H1 (cell line): ENCODE data around the gene GOLIM4. TPM values are rescaled to one million over a fixed set of nuclear protein-coding genes. Genes with fewer than 3 reads are reported as not detected.

Experiments
- CTCF ChIA-PET: fragments of 300-600 bp; sonication (Branson Sonifier 250); formaldehyde crosslinking; loops from one replicate; lab custom pipeline; 2021; ENCODE audit not compliant: partially characterized antibody; lab: Charles Lee
- POLR2A ChIA-PET: fragments of 300-600 bp; sonication (Branson Sonifier 250); formaldehyde crosslinking; loops from one replicate; lab custom pipeline; 2021; ENCODE audit warnings: inconsistent platforms; ENCODE audit not compliant: partially characterized antibody; lab: Charles Lee
- DNase-seq, 2 experiments: peaks; one replicate each; pipeline versions ENCODE4 v3.0.0 to v3.0.0-alpha.2; 2010 to 2022; ENCODE audit warnings: low spot score in 2 of 2, low read depth in 1 of 2, mixed read lengths in 1 of 2
- FAIRE-seq: peaks from 2 replicates; lab custom pipeline; 2011; peaks lifted over from hg19 to GRCh38; lab: Jason Lieb, UNC
- H2AFZ ChIP-seq: 2 replicates; pipeline ENCODE4 v1.8.1; 2012; ENCODE audit warnings: low read length, inconsistent platforms
- H2AK5ac ChIP-seq: 2 replicates; pipeline ENCODE4 v1.6.1; 2013; ENCODE audit warnings: low read depth, low read length
- H2BK120ac ChIP-seq: replicated peaks from 2 replicates; pipeline ENCODE3; 2013; ENCODE audit warnings: low read depth, low read length, inconsistent platforms
- H2BK12ac ChIP-seq: 2 replicates; pipeline ENCODE4 v1.6.1; 2013; ENCODE audit warnings: low read depth, low read length
- H2BK15ac ChIP-seq: 2 replicates; pipeline ENCODE4 v1.6.1; 2013; ENCODE audit warnings: low read length
- H2BK20ac ChIP-seq: 2 replicates; pipeline ENCODE4 v1.6.1; 2013; ENCODE audit warnings: low read length
- H2BK5ac ChIP-seq: 2 replicates; pipeline ENCODE4 v1.6.1; 2013; ENCODE audit warnings: low read depth, low read length
- H3K14ac ChIP-seq: 2 replicates; pipeline ENCODE4 v1.6.1; 2013; ENCODE audit warnings: inconsistent platforms; ENCODE audit not compliant: insufficient read length
- H3K18ac ChIP-seq: 2 replicates; pipeline ENCODE4 v1.6.1; 2013; ENCODE audit warnings: low read length; ENCODE audit errors: extremely low read depth
- H3K23ac ChIP-seq: 2 replicates; pipeline ENCODE4 v1.6.1; 2013; ENCODE audit warnings: inconsistent platforms; ENCODE audit not compliant: insufficient read length
- H3K23me2 ChIP-seq: 2 replicates; pipeline ENCODE4 v1.6.1; 2013; ENCODE audit warnings: low read depth, low read length
- H3K27ac ChIP-seq: 2 replicates; pipeline ENCODE4 v1.6.1; 2011; ENCODE audit warnings: low read depth, low read length, inconsistent platforms
- H3K27me3 ChIP-seq, 4 experiments: replicated peaks in 1 of 4; 1 replicate in 1 of 4; 2 replicates in 3 of 4; pipeline versions ENCODE4 v1.6.1 to v1.8.1; 2011 to 2013; ENCODE audit warnings: low read length in 3 of 4, mild to moderate bottlenecking in 3 of 4, inconsistent platforms in 2 of 4, mixed read lengths in 2 of 4, moderate library complexity in 1 of 4; ENCODE audit not compliant: control insufficient read depth in 3 of 4, insufficient read depth in 3 of 4; ENCODE audit errors: extremely low read depth in 1 of 4
- H3K36me3 ChIP-seq, 4 experiments: 2 replicates each; pipeline versions ENCODE4 v1.6.1 to v1.8.1; 2011 to 2013; ENCODE audit warnings: mild to moderate bottlenecking in 4 of 4, low read length in 3 of 4, moderate library complexity in 2 of 4, control low read depth in 1 of 4, inconsistent platforms in 1 of 4; ENCODE audit not compliant: insufficient read depth in 4 of 4, control insufficient read depth in 2 of 4
- H3K4ac ChIP-seq: replicated peaks from 2 replicates; pipeline ENCODE3; 2013; ENCODE audit warnings: low read length, low read depth, mixed read lengths, inconsistent platforms; ENCODE audit not compliant: insufficient read length
- H3K4me1 ChIP-seq, 4 experiments: replicated peaks in 1 of 4; 1 replicate in 1 of 4; 2 replicates in 3 of 4; pipeline versions ENCODE4 v1.6.1 to v1.8.1; 2011 to 2013; ENCODE audit warnings: low read length in 3 of 4, inconsistent platforms in 2 of 4, mixed read lengths in 1 of 4; ENCODE audit not compliant: insufficient read depth in 4 of 4, control insufficient read depth in 3 of 4
- H3K4me2 ChIP-seq, 2 experiments: 2 replicates each; pipeline versions ENCODE4 v1.6.1 to v1.8.1; 2011 to 2013; ENCODE audit warnings: low read depth in 2 of 2, low read length in 2 of 2, control low read depth in 1 of 2, inconsistent platforms in 1 of 2, mild to moderate bottlenecking in 1 of 2; ENCODE audit not compliant: insufficient read depth in 1 of 2
- H3K4me3 ChIP-seq, 4 experiments: fragments of 200-600, 300-600 bp in 1 of 4; sonication (generic), shearing (Covaris generic), sonication (Bioruptor Twin) in 1 of 4; 2 replicates each; pipeline versions ENCODE4 v1.5.1 to v1.8.1; 2011 to 2016; ENCODE audit warnings: low read length in 4 of 4, low read depth in 3 of 4, control low read depth in 2 of 4, inconsistent platforms in 2 of 4, mild to moderate bottlenecking in 2 of 4, mixed read lengths in 1 of 4, moderate library complexity in 1 of 4; ENCODE audit not compliant: insufficient read depth in 2 of 4; ENCODE audit errors: extremely low read depth in 1 of 4
- H3K56ac ChIP-seq: replicated peaks from 2 replicates; pipeline ENCODE3; 2013; ENCODE audit warnings: low read depth, mild to moderate bottlenecking, mixed read lengths, low read length, inconsistent platforms; ENCODE audit not compliant: insufficient read length
- H3K79me1 ChIP-seq: 2 replicates; pipeline ENCODE4 v1.6.1; 2013; ENCODE audit warnings: low read depth, low read length, control low read depth
- H3K79me2 ChIP-seq, 2 experiments: 2 replicates each; pipeline versions ENCODE4 v1.6.1 to v1.8.1; 2012 to 2013; ENCODE audit warnings: low read length in 2 of 2, mild to moderate bottlenecking in 2 of 2, inconsistent platforms in 1 of 2; ENCODE audit not compliant: insufficient read depth in 2 of 2, control insufficient read depth in 1 of 2
- H3K9ac ChIP-seq, 4 experiments: replicated peaks in 1 of 4; 1 replicate in 1 of 4; 2 replicates in 3 of 4; pipeline versions ENCODE4 v1.6.1 to v1.8.1; 2011 to 2013; ENCODE audit warnings: low read depth in 3 of 4, low read length in 3 of 4, control low read depth in 2 of 4, mild to moderate bottlenecking in 2 of 4, moderate library complexity in 2 of 4, inconsistent platforms in 1 of 4; ENCODE audit errors: extremely low read depth in 1 of 4
- H3K9me3 ChIP-seq, 2 experiments: 2 replicates each; pipeline versions ENCODE4 v1.6.1 to v1.8.1; 2012 to 2013; ENCODE audit warnings: mild to moderate bottlenecking in 2 of 2, moderate library complexity in 2 of 2, control low read depth in 1 of 2, inconsistent platforms in 1 of 2, low read depth in 1 of 2, low read length in 1 of 2, mixed read lengths in 1 of 2; ENCODE audit not compliant: insufficient read depth in 2 of 2
- H4K20me1 ChIP-seq, 2 experiments: replicated peaks in 1 of 2; 2 replicates each; pipeline versions ENCODE3 to v1.8.1; 2011 to 2013; ENCODE audit warnings: inconsistent platforms in 2 of 2, low read length in 2 of 2, mild to moderate bottlenecking in 1 of 2; ENCODE audit not compliant: insufficient read depth in 2 of 2, control insufficient read depth in 1 of 2
- H4K5ac ChIP-seq: 2 replicates; pipeline ENCODE4 v1.6.1; 2013; ENCODE audit warnings: low read length, low read depth, mixed read lengths, inconsistent platforms; ENCODE audit not compliant: insufficient read length
- H4K8ac ChIP-seq: 2 replicates; pipeline ENCODE4 v1.8.0; 2013; ENCODE audit warnings: mild to moderate bottlenecking, moderate library complexity, low read length, inconsistent platforms; ENCODE audit not compliant: insufficient read depth; ENCODE audit errors: extremely low read depth
- H4K91ac ChIP-seq: replicated peaks from 2 replicates; pipeline ENCODE3; 2013; ENCODE audit warnings: low read length, mixed read lengths, inconsistent platforms; ENCODE audit not compliant: insufficient read length
- BRCA1 ChIP-seq: IDR thresholded peaks from 2 replicates; pipeline ENCODE4 v1.6.1; 2012; ENCODE audit warnings: low read depth, low read length, improper control_type of control experiment
- CEBPB ChIP-seq: IDR thresholded peaks from 2 replicates; pipeline ENCODE4 v1.6.1; 2012; ENCODE audit warnings: low read depth, low read length
- HDAC6 ChIP-seq: IDR thresholded peaks from one replicate; pipeline ENCODE4 v1.7.1; 2012; ENCODE audit warnings: low read depth, mild to moderate bottlenecking, inconsistent platforms, low read length, moderate library complexity
- KDM5A ChIP-seq: fragments of 200-600 bp; IDR thresholded peaks from 2 replicates; pipeline ENCODE4 v1.7.1; 2012; ENCODE audit warnings: mild to moderate bottlenecking, low read length, inconsistent platforms, mixed read lengths
- NRF1 ChIP-seq: IDR thresholded peaks from 2 replicates; pipeline ENCODE4 v1.6.1; 2011; ENCODE audit warnings: mild to moderate bottlenecking, low read depth, low read length, improper control_type of control experiment
- POLR2AphosphoS5 ChIP-seq: IDR thresholded peaks from 2 replicates; pipeline ENCODE4 v1.6.1; 2011; ENCODE audit warnings: low read depth, low read length
- RBBP5 ChIP-seq: IDR thresholded peaks from 2 replicates; pipeline ENCODE4 v1.7.1; 2012; ENCODE audit warnings: low read depth, mild to moderate bottlenecking, inconsistent platforms, low read length, moderate library complexity, borderline replicate concordance
- RNF2 ChIP-seq: fragments of 200-900, 300-1000 bp; sonication (generic); IDR thresholded peaks from 2 replicates; pipeline ENCODE4 v1.7.1; 2016; ENCODE audit warnings: borderline replicate concordance, low read depth, mild to moderate bottlenecking, antibody characterized with exemption, low read length; ENCODE audit not compliant: poor library complexity, severe bottlenecking; ENCODE audit errors: missing control alignments
- RXRA ChIP-seq: IDR thresholded peaks from 2 replicates; pipeline ENCODE4 v1.6.1; 2011; ENCODE audit warnings: low read depth, mild to moderate bottlenecking, low read length, moderate library complexity; ENCODE audit not compliant: insufficient read depth
- SAP30 ChIP-seq: fragments of 300-600 bp; sonication (generic); IDR thresholded peaks from 2 replicates; pipeline ENCODE4 v1.7.1; 2012; ENCODE audit warnings: low read length, moderate library complexity, mild to moderate bottlenecking, inconsistent platforms; ENCODE audit not compliant: insufficient read depth, insufficient replicate concordance
- TCF12 ChIP-seq: IDR thresholded peaks from 2 replicates; pipeline ENCODE4 v1.6.1; 2011; ENCODE audit warnings: low read depth, mild to moderate bottlenecking, low read length
- WGBS, 2 experiments: shearing (Covaris generic) in 1 of 2; methylation state at CpG; one replicate each; pipeline versions ENCODE4 v1.1.6 to v1.1.7; 2013 to 2015; ENCODE audit warnings: low lambda C conversion rate in 2 of 2, mixed read lengths in 2 of 2, inconsistent platforms in 1 of 2, low coverage in 1 of 2, missing lambda C conversion rate in 1 of 2; ENCODE audit not compliant: insufficient replicate concordance in 2 of 2, insufficient coverage in 1 of 2, insufficient read length in 1 of 2; ENCODE audit errors: extremely low coverage in 1 of 2, missing lambda C conversion rate in 1 of 2; 5-methylcytosine and 5-hydroxymethylcytosine counted together
- polyA plus RNA-seq, 7 experiments: library from polyadenylated mRNA; depleted of rRNA in 3 of 7; stranded (reverse) in 5 of 7; unstranded in 2 of 7; fragments of >200 nt in 5 of 7; fragments of 200-250 nt in 2 of 7; gene quantifications; 1 replicate in 5 of 7; 2 replicates in 1 of 7; 4 replicates in 1 of 7; pipeline versions ENCODE4 v1.2.1 to v1.2.3, GENCODE V29; 2011 to 2013; ENCODE audit warnings: missing spikeins in 2 of 7, mixed read lengths in 2 of 7
- total RNA-seq: library from RNA; stranded (reverse); fragmentation: NEBNext Ultra II Directional; extraction: Animal tissue kit (Norgen Biotek cat#: 25700); gene quantifications from 2 replicates; pipeline ENCODE4 v1.2.1, GENCODE V29; 2021

Gene GOLIM4
- total and polyA plus RNA-seq, 2 of the 8 experiments (the other 6 are each of a cell fraction or from before 2014, with no cell fraction given) = 5.6 to 29.7 TPM

GRCh38 chr3:168100777-168101492 lies 5.2 kb upstream of the GOLIM4 start:
- H3K36me3 ChIP-seq = no peaks in the 10 kb centered on the region
- no peak overlapping the region for H3K4ac ChIP-seq
- no peak for DNase-seq
- H2BK120ac ChIP-seq = no peak overlapping the region
- H3K27ac ChIP-seq = no peak overlapping the region
- H3K23me2 ChIP-seq = peaks cover 4% of the 10 kb centered on the region
- no peak overlapping the region for H2AFZ ChIP-seq
- no peak overlapping the region for H3K14ac ChIP-seq
- H4K8ac ChIP-seq = no peak overlapping the region
- H2BK5ac ChIP-seq = no peak overlapping the region
- no peak overlapping the region for H2BK20ac ChIP-seq
- H2BK15ac ChIP-seq = no peak overlapping the region
- TF ChIP-seq SAP30 (no peak), HDAC6 (no peak), BRCA1 (no peak), RXRA (no peak), RNF2 (no peak), RBBP5 (no peak), NRF1 (no peak), CEBPB (no peak), TCF12 (no peak), KDM5A (no peak), POLR2AphosphoS5 (no peak)
- H3K79me1 ChIP-seq = no peaks in the 10 kb centered on the region
- 96% methylated on average over 3 of the region's 3 CpGs; no CpG with 5 or more reads in 1 of the 2 experiments for WGBS, 2 experiments
- no peak overlapping the region for H2BK12ac ChIP-seq
- FAIRE-seq = no peak
- H4K5ac ChIP-seq = no peak overlapping the region
- H2AK5ac ChIP-seq = no peak overlapping the region
- CTCF ChIA-PET = interaction anchor here (1.0 to 2.4 kb wide), 4 partner anchors 10 to 20 kb away, joined by 3 to 8 read pairs (median 4); no protein-coding TSS in a partner anchor
- no peak overlapping the region for H3K23ac ChIP-seq
- H3K9me3 ChIP-seq = no peaks in the 10 kb centered on the region
- no peak overlapping the region for H3K56ac ChIP-seq
- no peaks in the 10 kb centered on the region for H3K27me3 ChIP-seq
- H4K20me1 ChIP-seq = no peaks in the 10 kb centered on the region
- no peak overlapping the region for H3K4me2 ChIP-seq
- peaks cover 0 to 4% (median 0%) of the 10 kb centered on the region in 4 experiments; a peak in 2 of 7 replicates for H3K4me1 ChIP-seq
- H4K91ac ChIP-seq = no peak overlapping the region
- H3K79me2 ChIP-seq = no peaks in the 10 kb centered on the region
- POLR2A ChIA-PET = no interaction called here
- H3K9ac ChIP-seq = no peak overlapping the region
- no peak overlapping the region for H3K4me3 ChIP-seq
- no peak overlapping the region for H3K18ac ChIP-seq
